K562 (cell line): ENCODE results near the gene ZNF213. TPM values are rescaled to one million over a fixed set of nuclear protein-coding genes. Genes with fewer than 3 reads are reported as not detected.

Experiments
- ADNP ChIP-seq: fragments of 200-800 bp; sonication (Bioruptor generic); IDR thresholded peaks from 2 replicates; pipeline ENCODE4 v1.6.1; 2016; ENCODE audit warnings: missing genetic modification characterization, missing compliant biosample characterization
- BRD4 ChIP-seq: fragments of 200-600 bp; sonication (generic); IDR thresholded peaks from 2 replicates; pipeline ENCODE4 v1.6.1; 2017; ENCODE audit warnings: inconsistent platforms
- CREB5 ChIP-seq: fragments of 250-450 bp; sonication (Bioruptor Pico); IDR thresholded peaks from 2 replicates; pipeline ENCODE4 v1.5.0; 2020; ENCODE audit warnings: mild to moderate bottlenecking
- CXXC5 ChIP-seq: fragments of 250-450 bp; sonication (Bioruptor Pico); IDR thresholded peaks from 2 replicates; pipeline ENCODE4 v1.8.0; 2022; ENCODE audit warnings: inconsistent platforms, mild to moderate bottlenecking, moderate library complexity
- FOXP4 ChIP-seq: sonication (generic); formaldehyde crosslinking; IDR thresholded peaks from 2 replicates; pipeline ENCODE4 v1.8.0; 2022; ENCODE audit warnings: mild to moderate bottlenecking, missing genetic modification reagents, borderline replicate concordance
- GABPB2 ChIP-seq: fragments of 250-450 bp; sonication (Bioruptor Pico); conservative IDR thresholded peaks from 2 replicates; pipeline ENCODE4 v1.5.1; 2021; ENCODE audit warnings: mild to moderate bottlenecking
- GMEB1 ChIP-seq: fragments of 250-450 bp; sonication (Bioruptor Pico); IDR thresholded peaks from 2 replicates; pipeline ENCODE4 v1.4.0; 2020; ENCODE audit warnings: mild to moderate bottlenecking
- KDM2B ChIP-seq: fragments of 250-450 bp; sonication (Bioruptor Pico); IDR thresholded peaks from 2 replicates; pipeline ENCODE4 v1.8.0; 2021; ENCODE audit warnings: mild to moderate bottlenecking, moderate library complexity
- KLF10 ChIP-seq: fragments of 250-450 bp; sonication (Bioruptor Pico); IDR thresholded peaks from 2 replicates; pipeline ENCODE4 v1.6.1; 2021; ENCODE audit warnings: matching md5 sums
- LCOR ChIP-seq: sonication (generic); formaldehyde crosslinking; IDR thresholded peaks from 2 replicates; pipeline ENCODE4 v1.8.0; 2022; ENCODE audit warnings: mild to moderate bottlenecking, missing genetic modification reagents
- MTA3 ChIP-seq: fragments of 450-650 bp; formaldehyde crosslinking; IDR thresholded peaks from 2 replicates; pipeline ENCODE4 v1.6.1; 2017; ENCODE audit warnings: mild to moderate bottlenecking, borderline replicate concordance
- MXI1 ChIP-seq: IDR thresholded peaks from 2 replicates; pipeline ENCODE4 v1.6.1; 2011; ENCODE audit warnings: low read depth, mild to moderate bottlenecking, improper control_type of control experiment, low read length
- NRF1 ChIP-seq, 2 experiments: fragments of 450-650 bp; IDR thresholded peaks in 1 of 2; conservative IDR thresholded peaks in 1 of 2; 2 replicates each; pipeline ENCODE4 v1.6.1; 2014; ENCODE audit warnings: mild to moderate bottlenecking in 2 of 2
- PCBP1 ChIP-seq: fragments of 200-400 bp; formaldehyde crosslinking; IDR thresholded peaks from 2 replicates; pipeline ENCODE4 v1.6.1; 2018; ENCODE audit warnings: mild to moderate bottlenecking, low read depth, low read length; ENCODE audit not compliant: poor library complexity, severe bottlenecking
- SNRNP70 ChIP-seq: fragments of 200-400 bp; formaldehyde crosslinking; optimal IDR thresholded peaks from 2 replicates; pipeline ENCODE3; 2017; ENCODE audit warnings: low read depth, low read length
- ZHX1 ChIP-seq: fragments of 150-350 bp; conservative IDR thresholded peaks from 2 replicates; pipeline ENCODE4 v1.6.1; 2014; ENCODE audit warnings: low read length
- ZKSCAN1 ChIP-seq: fragments of 150-350 bp; IDR thresholded peaks from 2 replicates; pipeline ENCODE4 v1.6.1; 2016; ENCODE audit warnings: low read depth, low read length
- ZNF165 ChIP-seq: fragments of 250-450 bp; sonication (Bioruptor Pico); IDR thresholded peaks from 2 replicates; pipeline ENCODE4 v1.4.0; 2020; ENCODE audit warnings: borderline replicate concordance
- ZNF239 ChIP-seq: fragments of 250-450 bp; sonication (Bioruptor Pico); IDR thresholded peaks from 2 replicates; pipeline ENCODE4 v1.4.0; 2020; ENCODE audit warnings: mild to moderate bottlenecking
- ZNF444 ChIP-seq: fragments of 250-450 bp; sonication (Bioruptor Pico); IDR thresholded peaks from 2 replicates; pipeline ENCODE4 v1.4.0; 2020; ENCODE audit warnings: mild to moderate bottlenecking, moderate library complexity
- ZNF57 ChIP-seq: fragments of 450-650 bp; formaldehyde crosslinking; IDR thresholded peaks from 2 replicates; pipeline ENCODE4 v1.4.0; 2020; ENCODE audit warnings: mild to moderate bottlenecking, moderate library complexity
- polyA plus RNA-seq, 8 experiments: library from polyadenylated mRNA; depleted of rRNA in 4 of 8; stranded (reverse) in 5 of 8; unstranded in 3 of 8; fragments of >200 nt; fragmentation: Nextera tagmentation in 2 of 8; fragmentation: Illumina TruSeq in 1 of 8; extraction: Ambion mirVana in 2 of 8; extraction: Trizol in 1 of 8; gene quantifications; 2 replicates each; pipeline versions ENCODE4 v1.2.1 to v1.2.3, GENCODE V29; 2011 to 2014; ENCODE audit warnings: inconsistent platforms in 1 of 8, missing spikeins in 1 of 8
- total RNA-seq, 7 experiments: library from RNA; depleted of rRNA in 6 of 7; stranded (reverse); fragments of >200 nt in 6 of 7; fragmentation: Illumina TruSeq in 2 of 7; extraction: Trizol in 2 of 7; gene quantifications; 2 replicates each; pipeline versions ENCODE4 v1.2.1 to v1.2.3, GENCODE V29; 2011 to 2021; ENCODE audit warnings: low replicate concordance in 1 of 7

ZNF213 gene
- total and polyA plus RNA-seq, 9 of the 15 experiments (the other 6 are each of a cell fraction or from before 2014, with no cell fraction given): 0.49 to 10.0 (median 1.8) TPM

- no peak for TF ChIP-seq GMEB1
- TF ChIP-seq FOXP4 (CRISPR knock-in tag): no peak
- no peak for TF ChIP-seq MXI1
- no peak for TF ChIP-seq ZNF57 (CRISPR knock-in tag)
- TF ChIP-seq SNRNP70: no peak
- no peak for TF ChIP-seq GABPB2 (CRISPR knock-in tag)
- TF ChIP-seq ZKSCAN1: no peak
- no peak for TF ChIP-seq ZHX1
- TF ChIP-seq LCOR (CRISPR knock-in tag): no peak
- TF ChIP-seq KLF10 (CRISPR knock-in tag): no peak
- TF ChIP-seq CXXC5 (CRISPR knock-in tag): no peak; the same call in 1 of the 2 replicates
- peak; percentile 34; the same call in 1 of the 2 replicates for TF ChIP-seq KDM2B (CRISPR knock-in tag)
- no peak for TF ChIP-seq PCBP1
- no peak for TF ChIP-seq BRD4
- peak; percentile 19; the same call in 1 of the 2 replicates for TF ChIP-seq MTA3
- TF ChIP-seq NRF1 (conservative IDR thresholded peaks at IDR 0.05 in 1 of 2, IDR thresholded peaks at IDR 0.05 in 1 of 2): peak in 1 of 2 experiments; percentile 16; a peak in 1 of 4 replicates
- TF ChIP-seq ZNF239: no peak
- TF ChIP-seq CREB5: no peak
- TF ChIP-seq ADNP (tag): no peak
- TF ChIP-seq ZNF165 (CRISPR knock-in tag): no peak
- TF ChIP-seq ZNF444: no peak
Observed at GRCh38 chr16:3099732-3100499, 34.9 kb upstream of the ZNF213 start (continued).
